ENCODE results near the gene DAPK1. TPM values are rescaled to one million over a fixed set of nuclear protein-coding genes. Genes with fewer than 3 reads are reported as not detected.

The DAPK1 gene
- total and polyA plus RNA-seq, 11 donors, result 1.0 to 52.5 (median 2.3) TPM

- Histone ChIP-seq H3K27me3 (no peaks in the 10 kb centered on the region), H3K36me3 (peaks cover 0 to 24% (median 0%) of the 10 kb centered on the region in 9 donors), H3K9me3 (no peaks in the 10 kb centered on the region), H3K4me1 (peaks cover 0 to 17% (median 0%) of the 10 kb centered on the region in 12 donors), H3K27ac (no peak overlapping the region), H3K4me3 (no peak overlapping the region)
- intact Hi-C loops (cut with DNase I), result loop anchor here in 1 of 10 donors (10.0 kb wide), 1 partner anchor 49 kb away; no protein-coding TSS in a partner anchor
- DNase-seq (no peak), ATAC-seq (no peak)
- WGBS, 4 donors, result 94 to 99% (median 97%) methylated on average over 17 to 39 of the region's 39 CpGs
- TF ChIP-seq POLR2A (IDR thresholded peaks at IDR 0.05) (no peak), CTCF (IDR thresholded peaks at IDR 0.05) (no peak)
These were observed 208.5 kb downstream of the DAPK1 start for GRCh38 chr9:87706066-87706739.

- Histone ChIP-seq H3K27me3 (no peaks in the 10 kb centered on the region), H3K9me3 (no peaks in the 10 kb centered on the region), H3K27ac (peak overlapping the region in 1 of 12 donors; percentile 2), H3K36me3 (peaks cover 0 to 21% (median 0%) of the 10 kb centered on the region in 9 donors), H3K4me3 (no peak overlapping the region), H3K4me1 (peaks cover 0 to 32% (median 0%) of the 10 kb centered on the region in 12 donors)
- intact Hi-C loops (cut with DNase I), result loop anchor here in 1 of 10 donors (10.0 kb wide), 1 partner anchor 47 kb away; no protein-coding TSS in a partner anchor
- WGBS, 4 donors, result 54 to 67% (median 62%) methylated on average over 6 of the region's 6 CpGs
- DNase-seq (no peak), ATAC-seq (no peak)
- TF ChIP-seq CTCF (IDR thresholded peaks at IDR 0.05) (no peak), POLR2A (IDR thresholded peaks at IDR 0.05) (no peak)
These were observed 210.3 kb downstream of the DAPK1 start for GRCh38 chr9:87707805-87708506.

DNA sequence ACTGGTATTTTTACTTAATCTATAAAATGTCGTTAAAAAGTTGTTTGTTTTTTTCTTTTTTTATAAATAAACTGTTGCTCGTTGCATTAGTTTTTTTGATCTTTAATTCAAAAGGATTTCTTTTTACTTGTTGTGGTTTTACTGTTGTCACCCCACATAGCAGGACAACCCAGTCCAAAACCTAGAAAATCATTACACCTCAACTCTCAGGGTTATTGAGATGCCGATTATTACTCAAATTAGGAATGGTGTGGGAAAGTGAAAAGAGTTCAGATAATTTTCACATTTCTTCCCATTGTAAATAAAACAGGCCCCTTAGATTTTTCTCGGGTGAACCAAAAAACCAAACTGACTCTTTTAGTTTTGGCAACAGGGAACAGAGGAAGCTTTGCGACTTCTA, 210.9 kb downstream of the DAPK1 start:
- 83 to 89% (median 87%) methylated on average over 5 of the region's 5 CpGs for WGBS, 4 donors
- Histone ChIP-seq H3K27me3 (no peaks in the 10 kb centered on the region), H3K9me3 (no peaks in the 10 kb centered on the region), H3K27ac (no peak overlapping the region), H3K4me3 (no peak overlapping the region), H3K36me3 (peaks cover 0 to 15% (median 0%) of the 10 kb centered on the region in 9 donors), H3K4me1 (peaks cover 0 to 33% (median 0%) of the 10 kb centered on the region in 12 donors)
- ATAC-seq, result no peak
- no peak for DNase-seq
- TF ChIP-seq POLR2A (IDR thresholded peaks at IDR 0.05) (no peak), CTCF (IDR thresholded peaks at IDR 0.05) (no peak)
- intact Hi-C loops (cut with DNase I), result loop anchor here in 1 of 10 donors (10.0 kb wide), 1 partner anchor 46 kb away; no protein-coding TSS in a partner anchor
